Stimulated activated naive CD4-positive, alpha-beta T cell (primary cell): ENCODE data around the gene KDM6A.

Source experiments
- DNase-seq, 6 experiments: peaks; one replicate each; lab custom pipeline; 2025; lab: John Stamatoyannopoulos, UW

Gene KDM6A

DNA sequence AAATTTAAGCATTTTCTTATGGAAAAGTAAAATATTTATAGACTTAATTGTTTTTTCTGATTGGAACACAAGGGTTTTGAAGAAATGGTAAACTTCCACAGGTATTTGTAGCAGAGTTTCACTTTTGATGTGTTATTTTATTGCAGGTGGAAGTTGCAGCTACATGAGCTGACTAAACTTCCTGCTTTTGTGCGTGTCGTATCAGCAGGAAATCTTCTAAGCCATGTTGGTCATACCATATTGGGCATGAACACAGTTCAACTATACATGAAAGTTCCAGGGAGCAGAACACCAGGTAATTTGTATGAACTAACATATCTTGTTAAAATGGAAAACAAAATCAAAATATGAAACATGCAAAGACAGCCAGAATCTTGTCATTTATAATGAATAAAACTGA, 210.3 kb downstream of the KDM6A start:
- peak in 3 of 6 experiments; percentile 4 to 11 (median 11) for DNase-seq

- no peak for DNase-seq
Observed at GRCh38 chrX:45110494-45110893, 237.5 kb downstream of the KDM6A start.

- DNase-seq = no peak
Observed at GRCh38 chrX:45126158-45126557, 253.2 kb downstream of the KDM6A start.

- DNase-seq = no peak
Observed at GRCh38 chrX:45128896-45129454, 256.0 kb downstream of the KDM6A start.

DNA sequence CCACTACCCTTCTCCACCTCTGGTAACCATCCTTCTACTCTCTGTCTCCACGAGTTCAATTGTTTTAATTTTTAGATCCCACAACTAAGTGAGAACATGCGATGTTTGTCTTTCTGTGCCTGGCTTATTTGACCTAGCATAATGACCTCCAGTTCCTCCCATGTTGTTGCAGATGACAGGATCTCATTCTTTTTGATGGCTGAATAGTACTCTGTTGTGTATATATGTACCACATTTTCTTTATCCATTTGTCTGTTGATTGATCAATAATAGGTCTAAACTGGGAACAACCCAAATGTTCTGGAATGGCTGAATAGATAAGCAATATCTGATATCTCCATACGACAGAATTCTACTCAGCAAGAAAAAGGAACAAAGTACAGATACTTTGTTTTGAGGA, 260.5 kb downstream of the KDM6A start:
- no peak for DNase-seq

DNA sequence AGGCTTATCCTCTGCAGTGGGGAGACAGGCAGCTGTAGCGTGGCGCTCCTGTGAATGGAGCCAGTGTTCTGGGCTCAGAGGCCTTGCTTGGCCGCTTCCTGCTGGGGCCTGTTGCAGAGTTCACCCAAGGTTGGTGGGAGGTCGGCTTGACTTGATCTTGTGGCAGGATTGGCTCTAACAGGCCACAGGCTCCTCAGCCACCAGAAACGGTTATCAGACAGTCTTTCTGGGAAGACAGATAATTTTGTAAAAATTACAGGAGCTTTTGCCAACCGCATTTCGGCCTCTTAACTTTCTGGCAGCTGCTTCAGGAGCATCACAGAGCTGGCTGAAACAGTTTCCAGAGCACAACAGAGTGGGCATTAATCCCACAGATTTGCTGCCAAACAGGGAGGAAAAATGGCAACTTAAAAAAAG, 261.3 kb downstream of the KDM6A start:
- no peak for DNase-seq

- no peak for DNase-seq
Observed at GRCh38 chrX:45134775-45135174, 261.8 kb downstream of the KDM6A start.

- peak in 3 of 6 experiments; percentile 38 to 49 (median 47) for DNase-seq
Observed at GRCh38 chrX:45135391-45136075, 262.5 kb downstream of the KDM6A start.

DNA sequence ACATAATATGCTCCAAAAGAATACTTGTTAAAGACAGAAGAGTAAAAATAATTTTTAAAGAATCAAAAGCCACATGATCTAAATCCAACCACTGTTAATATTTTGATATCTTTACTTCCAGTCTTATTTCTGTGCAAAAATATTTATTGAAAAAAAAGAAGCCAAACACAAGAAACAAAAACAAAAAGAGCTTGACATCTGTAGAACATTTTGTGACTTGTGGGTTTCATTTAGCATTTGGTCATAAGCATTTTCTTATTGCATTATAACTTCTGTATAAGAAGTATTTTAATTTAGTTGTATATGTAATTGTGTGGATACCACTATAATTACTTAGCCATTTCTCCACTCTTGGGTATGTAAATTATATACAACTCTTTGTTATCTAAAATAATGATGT, 264.5 kb downstream of the KDM6A start:
- DNase-seq = peak in 1 of 6 experiments; percentile 51

GRCh38 chrX:45138525-45138924, 265.5 kb downstream of the KDM6A start:
- DNase-seq = peak in 3 of 6 experiments; percentile 11 to 54 (median 52)

GRCh38 chrX:45140812-45141211, 267.8 kb downstream of the KDM6A start:
- no peak for DNase-seq

- no peak for DNase-seq
Observed at GRCh38 chrX:45142185-45142584, 269.2 kb downstream of the KDM6A start.

- no peak for DNase-seq
Observed at GRCh38 chrX:45143455-45143854, 270.5 kb downstream of the KDM6A start.

GRCh38 chrX:45145492-45146215, 272.7 kb downstream of the KDM6A start:
- DNase-seq = no peak

DNA sequence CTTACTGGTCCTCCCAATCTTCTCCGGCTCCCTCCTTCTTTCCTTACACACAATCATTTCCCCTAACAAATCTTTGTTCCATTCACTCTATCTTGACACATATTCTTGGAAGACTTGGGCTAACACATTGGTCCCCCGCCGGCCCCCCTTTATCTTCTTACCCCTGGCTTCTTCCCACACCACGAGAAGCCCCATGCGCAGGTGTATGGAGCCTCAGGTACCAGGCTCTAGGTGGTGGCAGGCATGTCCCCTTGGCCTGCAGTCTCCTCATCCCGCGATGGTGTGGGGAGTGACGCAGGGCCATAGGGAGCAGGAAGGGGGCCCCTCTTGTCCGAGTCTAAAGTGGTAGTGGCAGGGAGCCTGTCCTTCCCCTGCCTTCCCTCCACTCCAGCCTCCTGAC, 277.8 kb downstream of the KDM6A start:
- no peak for DNase-seq

DNA sequence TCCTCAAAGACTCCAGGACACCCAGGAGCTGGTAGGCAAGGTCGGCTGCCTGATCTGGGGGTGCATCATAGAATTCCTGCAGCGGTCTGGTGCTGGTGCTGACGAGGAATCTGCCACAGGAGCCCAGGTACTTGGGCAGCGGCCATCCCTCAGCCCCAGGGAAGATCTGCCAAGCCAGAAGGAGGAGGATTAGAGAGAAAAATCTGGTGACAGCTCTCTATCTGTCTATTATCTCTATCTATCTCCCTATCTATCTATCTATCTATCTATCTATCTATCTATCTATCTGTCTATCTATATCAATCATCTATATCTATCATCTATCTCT, 281.0 kb downstream of the KDM6A start:
- no peak for DNase-seq

DNA sequence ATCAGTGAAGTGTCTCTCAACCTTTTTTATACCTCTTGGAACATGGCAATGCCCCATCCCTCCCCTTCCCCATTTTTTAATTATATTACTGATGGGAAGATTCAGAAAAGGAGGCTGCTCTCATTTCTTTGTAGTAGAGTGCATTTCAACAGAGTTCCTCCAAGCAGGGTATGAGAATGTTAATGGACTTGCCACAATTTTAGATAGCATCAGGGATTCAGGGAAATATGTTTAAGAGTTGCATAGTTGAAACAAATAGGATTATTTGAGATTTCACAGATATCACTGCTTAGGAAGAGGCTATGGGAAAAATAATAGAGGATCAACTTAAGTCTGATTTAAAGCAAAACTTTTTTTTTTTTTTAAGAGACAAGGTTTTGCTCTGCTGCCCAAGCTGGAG, 281.5 kb downstream of the KDM6A start:
- DNase-seq = no peak

- no peak for DNase-seq
Observed at GRCh38 chrX:45157647-45158046, 284.7 kb downstream of the KDM6A start.
